GM23338 (cell line): ENCODE data around the gene AMELX. TPM values are rescaled to one million over a fixed set of nuclear protein-coding genes. Genes with fewer than 3 reads are reported as not detected.

Experiments used
- ATAC-seq: fragments of 200-7000 bp; cut with Tn5 transposase; 3 replicates; pipeline ENCODE4 v1.9.1; 2020
- DNase-seq: peaks from one replicate; pipeline ENCODE4 v3.0.0-alpha.2; 2015; ENCODE audit warnings: low spot score
- H2AFZ ChIP-seq: fragments of 200-600 bp; sonication (generic); 2 replicates; pipeline ENCODE4 v1.8.0; 2016; ENCODE audit warnings: antibody characterized with exemption, mild to moderate bottlenecking, moderate library complexity
- H3F3A ChIP-seq: fragments of 200-600 bp; sonication (generic); replicated peaks from 2 replicates; pipeline ENCODE4 v1.8.0; 2017; ENCODE audit warnings: antibody characterized with exemption, mixed run types, low read depth
- H3K27ac ChIP-seq: fragments of 200-600 bp; sonication (generic); 2 replicates; pipeline ENCODE4 v1.6.1; 2016; ENCODE audit warnings: low read depth
- H3K27me3 ChIP-seq: fragments of 200-600 bp; sonication (generic); 2 replicates; pipeline ENCODE4 v1.8.0; 2016; ENCODE audit warnings: mild to moderate bottlenecking, mixed run types, moderate library complexity; ENCODE audit not compliant: insufficient read depth
- H3K36me3 ChIP-seq: fragments of 200-600 bp; sonication (generic); 2 replicates; pipeline ENCODE4 v1.8.0; 2016; ENCODE audit warnings: mild to moderate bottlenecking; ENCODE audit not compliant: insufficient read depth
- H3K4me1 ChIP-seq: fragments of 200-600 bp; sonication (generic); 2 replicates; pipeline ENCODE4 v1.8.0; 2016; ENCODE audit warnings: mild to moderate bottlenecking, moderate library complexity; ENCODE audit not compliant: insufficient read depth
- H3K4me2 ChIP-seq: fragments of 200-600 bp; sonication (generic); 2 replicates; pipeline ENCODE4 v1.7.1; 2017; ENCODE audit warnings: mixed run types
- H3K4me3 ChIP-seq: fragments of 200-600 bp; sonication (generic); 2 replicates; pipeline ENCODE4 v1.6.1; 2016; ENCODE audit warnings: mixed run types
- H3K79me2 ChIP-seq: fragments of 200-600 bp; sonication (generic); replicated peaks from 2 replicates; pipeline ENCODE4 v1.8.0; 2017; ENCODE audit warnings: mild to moderate bottlenecking; ENCODE audit not compliant: insufficient read depth
- H3K9me2 ChIP-seq: fragments of 200-600 bp; sonication (generic); 2 replicates; pipeline ENCODE4 v1.8.0; 2017; ENCODE audit not compliant: insufficient read depth
- H4K20me1 ChIP-seq: fragments of 200-600 bp; sonication (generic); replicated peaks from 2 replicates; pipeline ENCODE4 v1.8.0; 2017; ENCODE audit warnings: mild to moderate bottlenecking; ENCODE audit not compliant: insufficient read depth
- H3K27ac Mint-ChIP-seq: 2 replicates; pipeline ENCODE4 v1.8.0; 2020; ENCODE audit warnings: inconsistent platforms, mild to moderate bottlenecking, moderate library complexity, mixed read lengths
- H3K27me3 Mint-ChIP-seq: 3 replicates; pipeline ENCODE4 v1.8.0; 2022; ENCODE audit warnings: low read depth, mild to moderate bottlenecking, moderate library complexity, mixed read lengths, inconsistent platforms; ENCODE audit not compliant: insufficient read depth, poor library complexity
- H3K36me3 Mint-ChIP-seq: 3 replicates; pipeline ENCODE4 v1.8.0; 2021; ENCODE audit warnings: low read depth, mild to moderate bottlenecking, inconsistent platforms, moderate library complexity, mixed read lengths
- H3K4me1 Mint-ChIP-seq: 3 replicates; pipeline ENCODE4 v1.8.0; 2020; ENCODE audit warnings: mild to moderate bottlenecking, inconsistent platforms, mixed read lengths
- H3K4me3 Mint-ChIP-seq: 3 replicates; pipeline ENCODE4 v1.8.0; 2021; ENCODE audit warnings: moderate library complexity, mild to moderate bottlenecking, inconsistent platforms, mixed read lengths
- H3K9me3 Mint-ChIP-seq: 3 replicates; pipeline ENCODE4 v1.8.0; 2020; ENCODE audit warnings: moderate library complexity, mild to moderate bottlenecking, inconsistent platforms, mixed read lengths
- CREB1 ChIP-seq: fragments of 250-450 bp; sonication (Bioruptor Pico); IDR thresholded peaks from 2 replicates; pipeline ENCODE4 v1.5.0; 2020; ENCODE audit warnings: low read depth, mild to moderate bottlenecking, moderate library complexity
- EZH2 ChIP-seq: fragments of 200-600 bp; sonication (generic); IDR thresholded peaks from one replicate; pipeline ENCODE4 v1.8.0; 2017; ENCODE audit warnings: antibody characterized with exemption, mild to moderate bottlenecking, low read depth; ENCODE audit not compliant: unreplicated experiment
- POLR2AphosphoS5 ChIP-seq: IDR thresholded peaks from 2 replicates; pipeline ENCODE4 v1.6.1; 2016; ENCODE audit warnings: antibody characterized with exemption, low read depth
- STAT1 ChIP-seq: IDR thresholded peaks from one replicate; pipeline ENCODE4 v1.6.1; 2016; ENCODE audit warnings: antibody characterized with exemption; ENCODE audit not compliant: unreplicated experiment
- ZNF331 ChIP-seq: fragments of 250-450 bp; sonication (Bioruptor Pico); IDR thresholded peaks from 2 replicates; pipeline ENCODE4 v1.5.0; 2020; ENCODE audit warnings: low read depth, mild to moderate bottlenecking, moderate library complexity
- polyA plus RNA-seq: library from polyadenylated mRNA; unstranded; fragments of >200 nt; fragmentation: Nextera tagmentation; extraction: Ambion mirVana; gene quantifications from 2 replicates; pipeline ENCODE4 v1.2.1, GENCODE V29; 2016
- total RNA-seq: library from RNA; depleted of rRNA; stranded (reverse); fragments of >200 nt; shearing (Covaris generic); gene quantifications from 2 replicates; pipeline ENCODE4 v1.2.3, GENCODE V29; 2014
- TF ChIP-seq, protein P1 (sequence below): fragments of 250-450 bp; sonication (Bioruptor Pico); IDR thresholded peaks from 2 replicates; pipeline ENCODE4 v1.5.0; 2020; ENCODE audit warnings: mild to moderate bottlenecking, moderate library complexity
- TF ChIP-seq, protein P2 (sequence below): IDR thresholded peaks from one replicate; pipeline ENCODE4 v1.6.1; 2018; ENCODE audit warnings: antibody characterized with exemption; ENCODE audit not compliant: unreplicated experiment
- TF ChIP-seq, protein P3 (sequence below): IDR thresholded peaks from 2 replicates; pipeline ENCODE4 v1.6.1; 2016; ENCODE audit warnings: antibody characterized with exemption

The AMELX gene
- total and polyA plus RNA-seq, 2 experiments from 2014 or later: not detected

DNA sequence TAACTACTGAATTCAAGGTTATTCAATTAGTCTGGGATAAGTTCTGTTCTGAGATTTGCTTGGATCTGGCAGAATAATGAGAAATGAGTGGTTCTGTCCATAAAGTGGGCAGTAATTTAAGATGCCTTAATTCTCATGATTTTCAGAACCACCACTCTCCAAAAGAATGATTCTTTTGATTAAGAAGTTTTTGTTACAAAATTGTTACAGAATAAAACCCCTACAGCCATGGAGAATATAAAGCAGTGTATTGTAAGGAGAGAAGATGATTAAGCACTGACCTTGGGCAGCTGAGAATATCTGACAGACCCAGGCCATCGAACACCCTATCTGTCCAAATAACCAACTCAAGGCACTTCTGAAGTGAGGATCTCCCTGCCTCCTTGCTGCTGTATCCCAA, 12.4 kb downstream of the AMELX start:
- Mint-ChIP-seq H3K36me3 (no peaks in the 10 kb centered on the region), H3K4me3 (no peak overlapping the region), H3K4me1 (peaks cover 14% of the 10 kb centered on the region), H3K27me3 (no peaks in the 10 kb centered on the region), H3K27ac (no peak overlapping the region), H3K9me3 (no peaks in the 10 kb centered on the region)
- TF ChIP-seq STAT1 (no peak), EZH2 (no peak), POLR2AphosphoS5 (no peak)
- TF ChIP-seq, protein P1, sequence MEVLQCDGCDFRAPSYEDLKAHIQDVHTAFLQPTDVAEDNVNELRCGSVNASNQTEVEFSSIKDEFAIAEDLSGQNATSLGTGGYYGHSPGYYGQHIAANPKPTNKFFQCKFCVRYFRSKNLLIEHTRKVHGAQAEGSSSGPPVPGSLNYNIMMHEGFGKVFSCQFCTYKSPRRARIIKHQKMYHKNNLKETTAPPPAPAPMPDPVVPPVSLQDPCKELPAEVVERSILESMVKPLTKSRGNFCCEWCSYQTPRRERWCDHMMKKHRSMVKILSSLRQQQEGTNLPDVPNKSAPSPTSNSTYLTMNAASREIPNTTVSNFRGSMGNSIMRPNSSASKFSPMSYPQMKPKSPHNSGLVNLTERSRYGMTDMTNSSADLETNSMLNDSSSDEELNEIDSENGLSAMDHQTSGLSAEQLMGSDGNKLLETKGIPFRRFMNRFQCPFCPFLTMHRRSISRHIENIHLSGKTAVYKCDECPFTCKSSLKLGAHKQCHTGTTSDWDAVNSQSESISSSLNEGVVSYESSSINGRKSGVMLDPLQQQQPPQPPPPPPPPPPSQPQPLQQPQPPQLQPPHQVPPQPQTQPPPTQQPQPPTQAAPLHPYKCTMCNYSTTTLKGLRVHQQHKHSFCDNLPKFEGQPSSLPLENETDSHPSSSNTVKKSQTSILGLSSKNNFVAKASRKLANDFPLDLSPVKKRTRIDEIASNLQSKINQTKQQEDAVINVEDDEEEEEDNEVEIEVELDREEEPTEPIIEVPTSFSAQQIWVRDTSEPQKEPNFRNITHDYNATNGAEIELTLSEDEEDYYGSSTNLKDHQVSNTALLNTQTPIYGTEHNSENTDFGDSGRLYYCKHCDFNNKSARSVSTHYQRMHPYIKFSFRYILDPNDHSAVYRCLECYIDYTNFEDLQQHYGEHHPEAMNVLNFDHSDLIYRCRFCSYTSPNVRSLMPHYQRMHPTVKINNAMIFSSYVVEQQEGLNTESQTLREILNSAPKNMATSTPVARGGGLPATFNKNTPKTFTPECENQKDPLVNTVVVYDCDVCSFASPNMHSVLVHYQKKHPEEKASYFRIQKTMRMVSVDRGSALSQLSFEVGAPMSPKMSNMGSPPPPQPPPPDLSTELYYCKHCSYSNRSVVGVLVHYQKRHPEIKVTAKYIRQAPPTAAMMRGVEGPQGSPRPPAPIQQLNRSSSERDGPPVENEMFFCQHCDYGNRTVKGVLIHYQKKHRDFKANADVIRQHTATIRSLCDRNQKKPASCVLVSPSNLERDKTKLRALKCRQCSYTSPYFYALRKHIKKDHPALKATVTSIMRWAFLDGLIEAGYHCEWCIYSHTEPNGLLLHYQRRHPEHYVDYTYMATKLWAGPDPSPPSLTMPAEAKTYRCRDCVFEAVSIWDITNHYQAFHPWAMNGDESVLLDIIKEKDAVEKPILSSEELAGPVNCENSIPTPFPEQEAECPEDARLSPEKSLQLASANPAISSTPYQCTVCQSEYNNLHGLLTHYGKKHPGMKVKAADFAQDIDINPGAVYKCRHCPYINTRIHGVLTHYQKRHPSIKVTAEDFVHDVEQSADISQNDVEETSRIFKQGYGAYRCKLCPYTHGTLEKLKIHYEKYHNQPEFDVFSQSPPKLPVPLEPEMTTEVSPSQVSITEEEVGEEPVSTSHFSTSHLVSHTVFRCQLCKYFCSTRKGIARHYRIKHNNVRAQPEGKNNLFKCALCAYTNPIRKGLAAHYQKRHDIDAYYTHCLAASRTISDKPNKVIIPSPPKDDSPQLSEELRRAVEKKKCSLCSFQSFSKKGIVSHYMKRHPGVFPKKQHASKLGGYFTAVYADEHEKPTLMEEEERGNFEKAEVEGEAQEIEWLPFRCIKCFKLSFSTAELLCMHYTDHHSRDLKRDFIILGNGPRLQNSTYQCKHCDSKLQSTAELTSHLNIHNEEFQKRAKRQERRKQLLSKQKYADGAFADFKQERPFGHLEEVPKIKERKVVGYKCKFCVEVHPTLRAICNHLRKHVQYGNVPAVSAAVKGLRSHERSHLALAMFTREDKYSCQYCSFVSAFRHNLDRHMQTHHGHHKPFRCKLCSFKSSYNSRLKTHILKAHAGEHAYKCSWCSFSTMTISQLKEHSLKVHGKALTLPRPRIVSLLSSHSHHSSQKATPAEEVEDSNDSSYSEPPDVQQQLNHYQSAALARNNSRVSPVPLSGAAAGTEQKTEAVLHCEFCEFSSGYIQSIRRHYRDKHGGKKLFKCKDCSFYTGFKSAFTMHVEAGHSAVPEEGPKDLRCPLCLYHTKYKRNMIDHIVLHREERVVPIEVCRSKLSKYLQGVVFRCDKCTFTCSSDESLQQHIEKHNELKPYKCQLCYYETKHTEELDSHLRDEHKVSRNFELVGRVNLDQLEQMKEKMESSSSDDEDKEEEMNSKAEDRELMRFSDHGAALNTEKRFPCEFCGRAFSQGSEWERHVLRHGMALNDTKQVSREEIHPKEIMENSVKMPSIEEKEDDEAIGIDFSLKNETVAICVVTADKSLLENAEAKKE (CRISPR knock-in tag): no peak
- no peaks in the 10 kb centered on the region for H3K79me2 ChIP-seq
- DNase-seq: no peak
- H3F3A ChIP-seq: no peaks in the 10 kb centered on the region
- no peak overlapping the region for H3K27ac ChIP-seq
- H3K27me3 ChIP-seq: no peaks in the 10 kb centered on the region
- H3K4me1 ChIP-seq: peaks cover 6% of the 10 kb centered on the region; the same call in 1 of the 2 replicates
- H3K36me3 ChIP-seq: no peaks in the 10 kb centered on the region
- H2AFZ ChIP-seq: no peak overlapping the region
- no peak for ATAC-seq
- H4K20me1 ChIP-seq: no peaks in the 10 kb centered on the region
- H3K4me3 ChIP-seq: no peak overlapping the region
- H3K4me2 ChIP-seq: no peak overlapping the region
- no peaks in the 10 kb centered on the region for H3K9me2 ChIP-seq

DNA sequence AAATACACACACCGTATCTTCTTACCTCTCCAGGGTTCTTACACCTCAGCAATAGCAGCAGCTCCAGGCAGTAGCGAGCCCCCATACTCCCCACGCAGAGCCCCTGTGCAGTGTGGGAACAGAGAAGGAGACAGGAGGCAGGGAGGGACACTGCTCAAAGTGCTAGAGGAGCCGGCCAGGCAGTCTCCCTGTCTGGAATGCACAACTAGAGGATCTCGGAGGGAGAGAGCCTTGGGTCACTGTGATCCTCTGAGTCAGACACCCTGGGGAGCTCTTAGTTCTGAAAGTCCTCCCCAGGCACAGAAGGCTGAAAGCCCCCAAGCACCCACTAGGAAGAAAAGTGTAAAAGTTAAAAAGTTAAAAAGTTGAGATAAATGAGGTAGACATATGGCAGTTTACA, 16.0 kb downstream of the AMELX start:
- Histone ChIP-seq H3K27ac (no peak overlapping the region), H3K4me2 (no peak overlapping the region), H3K27me3 (no peaks in the 10 kb centered on the region), H2AFZ (no peak overlapping the region), H4K20me1 (no peaks in the 10 kb centered on the region), H3K9me2 (no peaks in the 10 kb centered on the region), H3K4me1 (peaks cover 6% of the 10 kb centered on the region; the same call in 1 of the 2 replicates), H3F3A (no peaks in the 10 kb centered on the region), H3K79me2 (no peaks in the 10 kb centered on the region), H3K4me3 (no peak overlapping the region), H3K36me3 (no peaks in the 10 kb centered on the region)
- ATAC-seq: peak; percentile 40; the same call in 1 of the 3 replicates
- no peaks in the 10 kb centered on the region for H3K27me3 Mint-ChIP-seq
- no peaks in the 10 kb centered on the region for H3K36me3 Mint-ChIP-seq
- no peak overlapping the region; the same call in 1 of the 2 replicates for H3K27ac Mint-ChIP-seq
- H3K4me1 Mint-ChIP-seq: peaks cover 14% of the 10 kb centered on the region
- no peaks in the 10 kb centered on the region for H3K9me3 Mint-ChIP-seq
- DNase-seq: no peak
- no peak overlapping the region for H3K4me3 Mint-ChIP-seq
- TF ChIP-seq STAT1: no peak
- TF ChIP-seq, protein P2, sequence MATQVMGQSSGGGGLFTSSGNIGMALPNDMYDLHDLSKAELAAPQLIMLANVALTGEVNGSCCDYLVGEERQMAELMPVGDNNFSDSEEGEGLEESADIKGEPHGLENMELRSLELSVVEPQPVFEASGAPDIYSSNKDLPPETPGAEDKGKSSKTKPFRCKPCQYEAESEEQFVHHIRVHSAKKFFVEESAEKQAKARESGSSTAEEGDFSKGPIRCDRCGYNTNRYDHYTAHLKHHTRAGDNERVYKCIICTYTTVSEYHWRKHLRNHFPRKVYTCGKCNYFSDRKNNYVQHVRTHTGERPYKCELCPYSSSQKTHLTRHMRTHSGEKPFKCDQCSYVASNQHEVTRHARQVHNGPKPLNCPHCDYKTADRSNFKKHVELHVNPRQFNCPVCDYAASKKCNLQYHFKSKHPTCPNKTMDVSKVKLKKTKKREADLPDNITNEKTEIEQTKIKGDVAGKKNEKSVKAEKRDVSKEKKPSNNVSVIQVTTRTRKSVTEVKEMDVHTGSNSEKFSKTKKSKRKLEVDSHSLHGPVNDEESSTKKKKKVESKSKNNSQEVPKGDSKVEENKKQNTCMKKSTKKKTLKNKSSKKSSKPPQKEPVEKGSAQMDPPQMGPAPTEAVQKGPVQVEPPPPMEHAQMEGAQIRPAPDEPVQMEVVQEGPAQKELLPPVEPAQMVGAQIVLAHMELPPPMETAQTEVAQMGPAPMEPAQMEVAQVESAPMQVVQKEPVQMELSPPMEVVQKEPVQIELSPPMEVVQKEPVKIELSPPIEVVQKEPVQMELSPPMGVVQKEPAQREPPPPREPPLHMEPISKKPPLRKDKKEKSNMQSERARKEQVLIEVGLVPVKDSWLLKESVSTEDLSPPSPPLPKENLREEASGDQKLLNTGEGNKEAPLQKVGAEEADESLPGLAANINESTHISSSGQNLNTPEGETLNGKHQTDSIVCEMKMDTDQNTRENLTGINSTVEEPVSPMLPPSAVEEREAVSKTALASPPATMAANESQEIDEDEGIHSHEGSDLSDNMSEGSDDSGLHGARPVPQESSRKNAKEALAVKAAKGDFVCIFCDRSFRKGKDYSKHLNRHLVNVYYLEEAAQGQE: no peak
- no peak for TF ChIP-seq ZNF331
- TF ChIP-seq, protein P3, sequence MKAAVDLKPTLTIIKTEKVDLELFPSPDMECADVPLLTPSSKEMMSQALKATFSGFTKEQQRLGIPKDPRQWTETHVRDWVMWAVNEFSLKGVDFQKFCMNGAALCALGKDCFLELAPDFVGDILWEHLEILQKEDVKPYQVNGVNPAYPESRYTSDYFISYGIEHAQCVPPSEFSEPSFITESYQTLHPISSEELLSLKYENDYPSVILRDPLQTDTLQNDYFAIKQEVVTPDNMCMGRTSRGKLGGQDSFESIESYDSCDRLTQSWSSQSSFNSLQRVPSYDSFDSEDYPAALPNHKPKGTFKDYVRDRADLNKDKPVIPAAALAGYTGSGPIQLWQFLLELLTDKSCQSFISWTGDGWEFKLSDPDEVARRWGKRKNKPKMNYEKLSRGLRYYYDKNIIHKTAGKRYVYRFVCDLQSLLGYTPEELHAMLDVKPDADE: no peak
- no peak for TF ChIP-seq EZH2
- TF ChIP-seq CREB1: no peak
